Measurements from ENCODE around the gene MTA3.
"Not testable (repeated sequence)": the region's sequence is repeated elsewhere in the genome, so short reads cannot be mapped to it uniquely, and the experiment has no call there.

The MTA3 gene

DNA sequence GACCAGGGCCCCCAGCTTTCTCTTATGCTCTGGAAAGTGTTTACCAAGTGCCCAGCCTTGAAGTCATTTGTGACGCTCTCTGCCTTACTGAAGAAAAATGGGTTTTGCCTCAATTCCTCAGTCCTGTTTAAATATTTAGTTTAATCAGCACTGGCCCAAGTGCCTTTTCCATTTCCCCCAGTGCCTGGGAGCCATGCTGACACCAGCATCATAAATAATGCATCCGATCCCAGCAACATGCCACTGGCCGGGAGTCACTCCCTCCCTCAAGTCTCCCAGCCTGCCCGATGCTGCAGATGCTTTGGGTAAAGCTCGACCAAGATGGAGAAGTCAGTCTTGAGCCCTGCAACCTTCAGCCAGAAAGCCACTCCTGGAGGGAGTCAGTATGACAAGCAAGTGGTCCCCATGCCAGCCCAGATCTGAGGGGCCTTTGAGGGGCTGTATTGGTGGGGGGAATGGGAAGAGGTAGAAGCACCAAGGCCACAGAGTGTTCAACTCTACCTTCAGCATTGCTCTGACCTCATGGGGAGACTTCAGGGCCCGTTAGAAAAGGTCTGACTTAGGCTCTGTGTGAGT lies 12.0 kb upstream of the MTA3 start:
- no peak overlapping the region for H3K27ac Mint-ChIP-seq
- peaks cover 2% of the 10 kb centered on the region for H3K36me3 Mint-ChIP-seq
- ATAC-seq (ENCODE audit: low read depth) = no peak
- H3K4me3 Mint-ChIP-seq = no peak overlapping the region
- H3K4me1 Mint-ChIP-seq = peaks cover 3% of the 10 kb centered on the region
- H3K9me3 Mint-ChIP-seq = peaks cover 2% of the 10 kb centered on the region
- no peak for DNase-seq (ENCODE audit: low spot score in 2 of 2)
- peaks cover 1% of the 10 kb centered on the region for H3K27me3 Mint-ChIP-seq

DNA sequence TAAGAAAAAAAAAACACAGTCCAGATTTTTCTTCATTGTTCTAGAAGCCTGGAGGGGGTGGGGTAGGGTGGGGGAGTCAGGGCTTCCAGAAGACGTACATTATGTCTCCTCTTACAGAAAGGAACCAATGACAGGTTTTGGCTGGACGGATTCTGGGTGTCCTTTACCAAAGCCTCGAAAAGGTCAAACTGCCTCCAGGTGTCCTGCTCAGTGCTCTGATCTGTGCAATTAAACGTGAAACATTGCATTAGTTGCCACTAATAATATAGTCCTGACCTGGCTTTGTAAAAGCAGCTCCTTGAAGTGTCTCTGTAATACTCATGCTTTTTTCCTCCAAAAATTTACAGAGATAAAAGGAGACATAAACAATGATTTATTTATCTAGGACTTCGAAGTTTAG lies 11.1 kb upstream of the MTA3 start:
- DNase-seq (ENCODE audit: low spot score in 2 of 2) = no peak
- Mint-ChIP-seq H3K27me3 (no peaks in the 10 kb centered on the region), H3K4me1 (peaks cover 3% of the 10 kb centered on the region), H3K9me3 (peaks cover 2% of the 10 kb centered on the region), H3K36me3 (peaks cover 2% of the 10 kb centered on the region), H3K4me3 (no peak overlapping the region), H3K27ac (no peak overlapping the region)
- no peak for ATAC-seq (ENCODE audit: low read depth)

DNA sequence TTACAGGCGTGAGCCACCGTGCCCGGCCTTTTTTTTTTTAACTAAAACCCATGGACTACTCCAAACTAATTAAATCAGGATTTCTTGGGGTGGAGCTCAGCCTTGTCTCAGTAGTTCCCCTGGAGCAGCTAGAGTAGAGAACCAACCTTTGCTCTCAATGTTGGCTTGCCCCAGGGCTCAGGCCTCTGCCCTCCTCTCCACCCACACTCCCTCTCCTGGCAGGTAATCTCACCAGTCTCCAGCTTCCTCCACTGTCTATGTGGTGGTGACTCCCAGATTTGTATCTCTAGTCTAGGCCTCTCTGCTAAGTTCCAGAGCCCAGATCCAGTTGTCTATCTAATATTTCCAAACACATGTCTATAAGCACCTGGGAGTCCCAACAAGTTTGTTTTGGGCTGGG lies 9.6 kb upstream of the MTA3 start:
- ATAC-seq (ENCODE audit: low read depth) (no peak), DNase-seq (ENCODE audit: low spot score in 2 of 2) (no peak)
- Mint-ChIP-seq H3K4me3 (no peak overlapping the region), H3K4me1 (peaks cover 6% of the 10 kb centered on the region), H3K27me3 (no peaks in the 10 kb centered on the region), H3K27ac (no peak overlapping the region), H3K9me3 (peaks cover 2% of the 10 kb centered on the region), H3K36me3 (peaks cover 2% of the 10 kb centered on the region)

DNA sequence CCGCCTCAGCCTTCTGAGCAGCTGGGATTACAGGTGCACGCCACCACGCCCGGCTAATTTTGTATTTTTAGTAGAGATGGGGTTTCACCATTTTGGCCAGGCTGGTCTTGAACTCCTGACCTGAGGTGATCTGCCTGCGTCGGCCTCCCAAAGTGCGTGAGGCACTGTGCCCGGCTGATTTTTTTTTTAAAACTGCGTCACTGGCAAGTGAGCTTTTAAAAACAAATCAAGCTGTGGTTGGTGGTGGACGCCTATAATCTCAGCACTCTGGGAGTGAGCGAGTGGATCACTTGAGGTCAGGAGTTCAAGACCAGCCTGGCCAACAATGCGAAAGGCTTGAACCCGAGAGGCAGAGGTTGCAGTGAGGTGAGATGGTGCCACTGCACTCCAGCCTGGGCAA lies 8.3 kb upstream of the MTA3 start:
- H3K4me1 Mint-ChIP-seq, H3K4me3 Mint-ChIP-seq, H3K27ac Mint-ChIP-seq, H3K27me3 Mint-ChIP-seq, H3K9me3 Mint-ChIP-seq, H3K36me3 Mint-ChIP-seq: not testable (repeated sequence)
- ATAC-seq (ENCODE audit: low read depth) = peak; percentile 88
- DNase-seq (ENCODE audit: low spot score in 2 of 2) = peak in 1 of 2 donors; percentile 22

DNA sequence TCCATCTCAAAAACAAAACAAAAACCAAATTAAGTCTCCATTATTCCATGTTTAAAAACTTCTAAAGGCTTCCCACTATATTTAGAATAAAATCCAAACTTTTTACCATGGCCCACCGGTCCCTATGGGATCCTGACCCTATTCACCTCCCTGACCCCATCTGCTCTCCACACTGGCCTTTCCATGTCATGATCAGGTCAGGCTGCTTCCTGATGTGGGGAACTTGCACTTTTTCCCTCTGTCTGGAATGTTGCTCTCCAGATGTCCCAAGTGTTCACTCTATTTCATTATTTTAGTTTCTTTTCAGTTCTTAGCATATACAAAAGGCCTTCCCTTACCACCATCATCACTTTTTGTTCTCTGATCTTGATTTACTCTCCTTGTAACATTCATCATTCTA lies 7.5 kb upstream of the MTA3 start:
- DNase-seq (ENCODE audit: low spot score in 2 of 2) = no peak
- no peak for ATAC-seq (ENCODE audit: low read depth)
- peaks cover 6% of the 10 kb centered on the region for H3K4me1 Mint-ChIP-seq
- peaks cover 2% of the 10 kb centered on the region for H3K9me3 Mint-ChIP-seq
- H3K27ac Mint-ChIP-seq = peak overlapping the region; percentile 38
- H3K4me3 Mint-ChIP-seq = no peak overlapping the region
- no peaks in the 10 kb centered on the region for H3K27me3 Mint-ChIP-seq
- H3K36me3 Mint-ChIP-seq = peaks cover 2% of the 10 kb centered on the region

DNA sequence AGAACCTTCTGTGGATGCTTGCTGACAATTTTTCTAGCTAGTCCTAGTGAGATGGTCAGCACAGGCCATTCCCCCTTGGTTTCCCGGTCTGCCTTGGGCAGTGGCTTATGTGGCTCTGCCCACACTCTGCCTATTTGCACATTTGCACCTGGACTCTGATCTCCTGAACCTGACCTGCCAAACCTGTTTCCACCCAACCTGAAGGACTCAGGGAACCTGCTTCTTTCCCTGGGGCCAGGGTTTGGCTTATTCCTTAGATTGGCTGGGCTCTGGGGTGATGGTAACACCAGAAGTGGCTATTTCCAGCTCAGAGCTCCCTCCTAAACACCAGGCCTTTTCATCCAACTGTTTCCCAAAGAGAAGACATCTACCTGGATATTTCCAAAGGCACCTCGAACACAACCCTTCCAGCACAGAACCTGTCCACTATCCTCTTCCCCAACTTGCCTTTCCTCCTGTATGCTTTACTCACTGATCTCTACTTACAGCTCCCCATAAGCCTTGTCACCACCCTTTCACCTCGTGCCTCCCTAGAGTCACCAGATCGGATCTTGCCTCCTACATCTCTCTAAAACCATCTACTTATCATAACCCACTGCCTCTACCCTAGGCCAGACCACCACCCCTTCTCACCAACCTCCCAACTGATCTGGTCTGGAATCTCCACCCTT lies 5.8 kb upstream of the MTA3 start:
- no peak overlapping the region for H3K27ac Mint-ChIP-seq
- H3K9me3 Mint-ChIP-seq = peaks cover 2% of the 10 kb centered on the region
- no peak overlapping the region for H3K4me3 Mint-ChIP-seq
- ATAC-seq (ENCODE audit: low read depth) (no peak), DNase-seq (ENCODE audit: low spot score in 2 of 2) (no peak)
- H3K27me3 Mint-ChIP-seq = no peaks in the 10 kb centered on the region
- peaks cover 22% of the 10 kb centered on the region for H3K4me1 Mint-ChIP-seq
- H3K36me3 Mint-ChIP-seq = peaks cover 2% of the 10 kb centered on the region

DNA sequence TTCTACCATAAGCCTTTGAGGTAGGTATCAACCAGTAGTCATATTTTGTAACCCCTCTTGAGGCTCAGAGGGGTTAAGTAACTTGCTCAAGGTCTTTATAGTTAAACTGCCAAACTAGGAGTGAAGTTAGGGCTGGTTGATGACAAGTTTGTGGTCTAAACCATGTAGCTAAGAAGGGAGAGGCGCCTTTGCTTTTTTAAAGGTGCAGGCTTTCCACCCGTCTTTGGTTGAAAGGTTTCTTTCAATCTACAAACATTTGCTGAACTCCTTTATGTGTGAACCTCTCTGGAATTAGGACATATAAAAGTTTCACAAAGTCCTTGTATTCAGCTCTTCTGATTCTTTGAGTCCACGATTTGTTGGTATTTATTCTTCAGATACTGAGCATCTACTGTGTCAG lies 2.4 kb upstream of the MTA3 start:
- ATAC-seq (ENCODE audit: low read depth) (no peak), DNase-seq (ENCODE audit: low spot score in 2 of 2) (no peak)
- H3K4me1 Mint-ChIP-seq = peaks cover 31% of the 10 kb centered on the region
- H3K4me3 Mint-ChIP-seq = no peak overlapping the region
- peaks cover under 1% of the 10 kb centered on the region for H3K9me3 Mint-ChIP-seq
- peaks cover under 1% of the 10 kb centered on the region for H3K36me3 Mint-ChIP-seq
- H3K27ac Mint-ChIP-seq = peak overlapping the region; percentile 92
- H3K27me3 Mint-ChIP-seq = no peaks in the 10 kb centered on the region

DNA sequence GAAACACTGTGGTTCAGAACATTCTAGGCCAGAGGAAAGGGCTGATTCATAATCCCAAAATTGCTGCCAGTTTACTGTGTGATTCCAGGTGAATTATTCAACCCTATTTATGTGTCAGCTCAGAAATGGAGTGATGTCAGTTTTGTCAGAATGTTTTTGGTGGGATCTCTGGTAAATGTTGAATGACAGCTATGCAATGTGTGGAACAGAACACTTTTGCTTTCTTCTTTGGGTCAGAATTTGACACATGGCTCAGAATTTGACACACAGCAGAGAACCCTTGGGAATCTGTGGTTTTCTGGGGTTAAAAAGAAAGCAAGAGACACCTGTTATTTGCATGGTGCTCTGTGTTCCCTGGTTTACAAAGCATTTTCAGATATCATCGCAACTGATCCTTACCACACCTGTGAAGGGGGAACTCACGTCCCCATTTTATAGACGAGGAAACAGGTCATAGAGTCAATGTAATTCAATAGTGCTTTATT lies 1.6 kb upstream of the MTA3 start:
- no peaks in the 10 kb centered on the region for H3K36me3 Mint-ChIP-seq
- no peaks in the 10 kb centered on the region for H3K27me3 Mint-ChIP-seq
- no peak overlapping the region for H3K4me3 Mint-ChIP-seq
- DNase-seq (ENCODE audit: low spot score in 2 of 2) = peak in 1 of 2 donors; percentile 22
- peaks cover 30% of the 10 kb centered on the region for H3K4me1 Mint-ChIP-seq
- peak; percentile 61 for ATAC-seq (ENCODE audit: low read depth)
- H3K9me3 Mint-ChIP-seq = no peaks in the 10 kb centered on the region
- H3K27ac Mint-ChIP-seq = peak overlapping the region; percentile 92

DNA sequence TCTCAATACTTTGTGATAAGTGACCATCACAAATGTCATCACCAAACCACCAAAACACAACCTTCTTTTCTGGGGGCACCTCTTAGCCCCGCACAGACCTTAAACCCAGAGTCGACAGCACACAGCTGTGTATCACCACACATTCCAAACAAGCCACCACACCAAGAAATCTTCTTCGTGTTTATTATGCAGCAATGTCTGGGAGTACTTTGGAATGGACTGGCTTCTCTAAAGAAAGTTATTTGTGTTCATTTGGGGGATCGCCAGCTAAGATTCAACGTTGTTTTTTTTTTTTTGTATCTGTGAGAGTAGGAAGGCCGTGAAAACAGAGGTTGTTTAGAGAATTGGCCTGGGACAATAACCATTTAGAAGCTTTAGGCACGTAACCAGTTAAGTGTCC lies 1.1 kb upstream of the MTA3 start:
- no peak for DNase-seq (ENCODE audit: low spot score in 2 of 2)
- Mint-ChIP-seq H3K4me3 (peak overlapping the region; percentile 88), H3K36me3 (no peaks in the 10 kb centered on the region), H3K27ac (peak overlapping the region; percentile 92), H3K9me3 (no peaks in the 10 kb centered on the region), H3K27me3 (no peaks in the 10 kb centered on the region), H3K4me1 (peaks cover 30% of the 10 kb centered on the region)
- ATAC-seq (ENCODE audit: low read depth) = no peak

DNA sequence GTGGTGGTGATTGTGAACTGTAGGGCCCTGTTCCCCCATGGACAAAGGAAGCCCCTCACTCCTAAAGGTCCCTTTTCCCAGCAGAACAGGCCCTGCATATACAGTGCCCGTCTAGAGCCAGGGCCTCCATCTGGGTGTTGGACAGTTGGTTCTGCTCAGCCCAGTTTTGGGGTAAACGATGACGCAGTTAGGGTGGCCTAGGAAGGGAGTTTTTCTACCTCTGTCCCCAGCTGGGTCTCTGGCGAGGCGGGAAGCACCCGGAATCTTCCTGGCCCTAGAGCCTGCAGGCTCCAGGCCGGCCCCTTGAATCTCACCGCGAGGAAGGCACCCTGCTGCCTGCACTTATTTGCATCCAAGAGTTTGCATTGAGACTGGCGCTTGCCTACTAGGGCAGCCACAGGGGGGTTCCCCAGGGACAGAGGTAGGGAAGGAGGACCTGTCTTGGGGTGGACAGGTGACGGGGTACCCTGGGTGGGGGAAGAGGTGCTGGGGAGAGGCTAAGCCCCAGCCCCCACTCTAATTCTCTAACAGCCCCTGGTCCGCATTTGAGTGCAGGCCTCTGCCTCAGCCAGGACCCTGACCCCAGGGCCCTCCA lies 529 bp upstream of the MTA3 start:
- Mint-ChIP-seq H3K27ac (peak overlapping the region; percentile 92), H3K9me3 (no peaks in the 10 kb centered on the region), H3K36me3 (peaks cover under 1% of the 10 kb centered on the region), H3K4me3 (peak overlapping the region; percentile 88), H3K27me3 (no peaks in the 10 kb centered on the region), H3K4me1 (peaks cover 28% of the 10 kb centered on the region)
- ATAC-seq (ENCODE audit: low read depth) = peak; percentile 63
- DNase-seq (ENCODE audit: low spot score in 2 of 2) = peak; percentile 46 to 49

DNA sequence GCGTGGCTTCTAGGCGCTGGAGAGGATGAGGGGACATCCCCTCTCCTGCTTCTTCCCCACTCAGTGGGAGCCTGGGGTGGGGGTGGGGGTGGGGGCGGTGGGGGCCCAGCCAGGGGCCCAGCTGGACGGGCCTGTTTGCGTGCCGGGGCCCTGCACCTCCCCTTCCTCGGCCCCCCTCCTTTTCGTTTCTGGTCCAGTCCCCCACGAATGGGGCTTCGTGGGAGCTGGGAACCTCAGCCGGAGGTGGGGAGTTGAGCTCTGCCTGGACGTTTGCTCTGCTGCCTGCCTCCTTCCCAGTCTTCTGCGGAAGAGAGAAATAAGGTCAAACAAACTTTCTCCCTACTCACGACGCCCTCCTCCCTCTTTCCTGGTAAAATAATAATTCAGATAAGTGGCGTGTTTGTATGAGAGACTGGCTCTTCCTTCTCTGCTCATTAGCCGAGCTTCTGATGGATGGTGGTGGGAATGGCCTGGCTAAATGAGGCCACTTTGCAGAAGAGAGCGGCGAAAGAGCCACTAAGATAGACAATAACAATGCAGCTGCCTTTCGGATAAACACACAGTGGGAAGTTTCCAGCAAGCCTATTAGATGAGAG lies 782 bp downstream of the MTA3 start:
- Mint-ChIP-seq H3K9me3 (no peaks in the 10 kb centered on the region), H3K4me1 (peaks cover 27% of the 10 kb centered on the region), H3K27me3 (no peaks in the 10 kb centered on the region), H3K4me3 (peak overlapping the region; percentile 93), H3K36me3 (peaks cover 4% of the 10 kb centered on the region), H3K27ac (peak overlapping the region; percentile 85)
- DNase-seq (ENCODE audit: low spot score in 2 of 2) (no peak), ATAC-seq (ENCODE audit: low read depth) (no peak)

DNA sequence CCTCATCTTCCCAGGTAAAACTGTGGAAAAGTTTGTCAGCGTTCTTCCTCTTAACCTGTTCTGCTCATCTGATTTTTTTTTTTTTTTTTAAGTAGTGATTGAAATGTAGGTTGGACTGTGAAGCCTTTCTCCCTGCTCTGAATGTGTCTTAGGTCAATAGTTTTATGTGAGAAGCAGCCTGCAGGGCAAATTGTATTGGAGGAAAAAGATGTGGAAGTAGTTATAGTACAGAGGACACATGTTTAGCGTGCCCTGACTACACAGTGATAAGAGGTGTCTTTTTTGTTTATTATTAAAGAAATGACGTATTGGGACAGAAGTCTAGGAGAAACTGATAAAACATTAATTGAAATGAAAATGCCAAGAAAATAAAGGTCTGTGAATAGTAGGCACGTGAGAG lies 1.5 kb downstream of the MTA3 start:
- ATAC-seq (ENCODE audit: low read depth) (no peak), DNase-seq (ENCODE audit: low spot score in 2 of 2) (no peak)
- Mint-ChIP-seq H3K36me3 (peaks cover 4% of the 10 kb centered on the region), H3K27me3 (no peaks in the 10 kb centered on the region), H3K27ac (peak overlapping the region; percentile 85), H3K9me3 (no peaks in the 10 kb centered on the region), H3K4me1 (peaks cover 27% of the 10 kb centered on the region), H3K4me3 (peak overlapping the region; percentile 70)

DNA sequence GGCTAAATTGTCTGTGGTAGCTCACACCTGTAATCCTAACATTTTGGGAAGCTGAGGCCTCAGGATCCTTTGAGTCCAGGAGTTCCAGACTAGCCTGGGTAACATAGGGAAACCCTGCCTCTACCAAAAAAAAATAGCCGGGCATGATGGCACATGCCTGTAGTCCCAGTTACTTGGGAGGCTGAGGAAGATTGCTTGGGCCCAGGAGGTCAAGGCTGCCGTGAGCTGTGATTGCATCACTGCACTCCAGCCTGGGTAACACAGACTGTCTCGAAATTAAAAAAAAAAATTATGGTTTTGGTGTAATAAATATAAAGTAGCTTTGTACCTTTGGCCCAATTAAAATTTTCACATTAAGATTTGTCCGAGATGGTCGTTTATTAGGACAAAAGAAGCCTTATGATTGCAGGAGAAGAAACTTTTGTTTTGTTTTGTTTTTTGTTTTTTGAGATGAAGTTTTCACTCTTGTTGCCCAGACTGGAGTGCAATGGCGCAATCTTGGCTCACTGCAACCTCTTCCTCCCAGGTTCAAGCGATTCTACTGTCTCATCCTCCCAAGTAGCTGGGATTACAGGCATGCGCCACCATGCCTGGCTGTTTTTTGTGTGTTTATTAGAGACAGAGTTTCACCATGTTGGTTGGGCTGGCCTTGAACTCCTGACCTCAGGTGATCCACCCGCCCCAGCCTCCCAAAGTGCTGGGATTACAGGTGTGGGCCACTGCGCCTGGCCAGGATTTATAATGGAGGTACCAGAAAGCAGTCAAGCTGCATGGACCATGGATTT lies 4.1 kb downstream of the MTA3 start:
- ATAC-seq (ENCODE audit: low read depth) (no peak), DNase-seq (ENCODE audit: low spot score in 2 of 2) (no peak)
- Mint-ChIP-seq H3K27ac (no peak overlapping the region), H3K4me1 (peaks cover 25% of the 10 kb centered on the region), H3K27me3 (no peaks in the 10 kb centered on the region), H3K36me3 (peaks cover 14% of the 10 kb centered on the region), H3K9me3 (no peaks in the 10 kb centered on the region), H3K4me3 (no peak overlapping the region)

DNA sequence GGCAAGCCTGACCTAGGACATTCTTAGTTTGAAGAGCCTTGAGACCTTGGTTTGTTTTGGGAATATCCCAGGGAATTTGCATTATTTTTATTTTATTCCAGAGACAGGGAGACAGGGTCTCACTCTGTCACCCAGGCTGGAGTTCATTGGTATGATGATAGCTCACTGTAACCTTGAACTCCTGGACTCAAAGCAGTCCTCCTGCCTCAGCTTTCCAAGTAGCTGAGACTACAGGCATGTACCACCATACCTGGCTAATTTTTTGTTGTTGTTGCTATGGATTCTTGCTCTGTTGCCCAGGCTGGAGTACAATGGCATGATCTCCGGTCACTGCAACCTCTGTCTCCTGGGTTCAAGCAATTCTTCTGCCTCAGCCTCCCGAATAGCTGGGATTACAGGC lies 4.8 kb downstream of the MTA3 start:
- no peak overlapping the region for H3K4me3 Mint-ChIP-seq
- peaks cover 14% of the 10 kb centered on the region for H3K36me3 Mint-ChIP-seq
- DNase-seq (ENCODE audit: low spot score in 2 of 2) = no peak
- H3K27ac Mint-ChIP-seq = no peak overlapping the region
- H3K27me3 Mint-ChIP-seq = no peaks in the 10 kb centered on the region
- H3K4me1 Mint-ChIP-seq = peaks cover 19% of the 10 kb centered on the region
- H3K9me3 Mint-ChIP-seq = no peaks in the 10 kb centered on the region
- ATAC-seq (ENCODE audit: low read depth) = no peak

Measured in memory B cell (primary cell).